AML-193 (cell line): ENCODE measurements around the gene FLRT1.

Experiments used
- DNase-seq, 2 experiments: peaks; one replicate each; lab custom pipeline; 2025; lab: John Stamatoyannopoulos, UW

The FLRT1 gene

GRCh38 chr11:64023712-64024710 lies 11.7 kb upstream of the FLRT1 start:
- no peak for DNase-seq

GRCh38 chr11:64025205-64025604 lies 10.5 kb upstream of the FLRT1 start:
- no peak for DNase-seq

GRCh38 chr11:64026575-64027205 lies 9.0 kb upstream of the FLRT1 start:
- DNase-seq: no peak

GRCh38 chr11:64027651-64028397 lies 7.9 kb upstream of the FLRT1 start:
- DNase-seq: no peak

GRCh38 chr11:64028398-64029115 lies 7.2 kb upstream of the FLRT1 start:
- DNase-seq: no peak

GRCh38 chr11:64029773-64030172 lies 6.0 kb upstream of the FLRT1 start:
- no peak for DNase-seq

- DNase-seq: no peak
Observed at GRCh38 chr11:64031001-64031400, 4.7 kb upstream of the FLRT1 start.

GRCh38 chr11:64032050-64032449 lies 3.7 kb upstream of the FLRT1 start:
- no peak for DNase-seq

GRCh38 chr11:64034411-64034811 lies 1.3 kb upstream of the FLRT1 start:
- DNase-seq: no peak

- DNase-seq: no peak
Observed at GRCh38 chr11:64035081-64035524, 628 bp upstream of the FLRT1 start.

GRCh38 chr11:64036087-64037026 lies 626 bp downstream of the FLRT1 start:
- no peak for DNase-seq

- no peak for DNase-seq
Observed at GRCh38 chr11:64037027-64037634, 1.4 kb downstream of the FLRT1 start.

GRCh38 chr11:64038500-64038899 lies 2.8 kb downstream of the FLRT1 start:
- no peak for DNase-seq

GRCh38 chr11:64039012-64039665 lies 3.4 kb downstream of the FLRT1 start:
- DNase-seq: no peak

GRCh38 chr11:64040684-64041322 lies 5.1 kb downstream of the FLRT1 start:
- peak in 1 of 2 experiments; percentile 3 for DNase-seq

- no peak for DNase-seq
Observed at GRCh38 chr11:64041846-64042245, 6.1 kb downstream of the FLRT1 start.

- no peak for DNase-seq
Observed at GRCh38 chr11:64042301-64042700, 6.6 kb downstream of the FLRT1 start.

- DNase-seq: no peak
Observed at GRCh38 chr11:64043545-64043944, 7.8 kb downstream of the FLRT1 start.

- DNase-seq: no peak
Observed at GRCh38 chr11:64044730-64045393, 9.1 kb downstream of the FLRT1 start.
